HepG2 (cell line): ENCODE measurements around the gene EPB41. TPM values are rescaled to one million over a fixed set of nuclear protein-coding genes. Genes with fewer than 3 reads are reported as not detected.

ENCODE experiments used
- AGO1 ChIP-seq: fragments of 200-400 bp; formaldehyde crosslinking; IDR thresholded peaks from 2 replicates; pipeline ENCODE4 v1.6.1; 2017; ENCODE audit warnings: mild to moderate bottlenecking, low read depth, low read length, moderate library complexity; ENCODE audit not compliant: poor library complexity, severe bottlenecking
- CREB1 ChIP-seq, 2 experiments: fragments of 450-650 bp in 1 of 2; IDR thresholded peaks; 2 replicates each; pipeline ENCODE4 v1.6.1; 2016 to 2017; ENCODE audit warnings: control low read depth in 1 of 2, mild to moderate bottlenecking in 1 of 2, missing compliant biosample characterization in 1 of 2, missing genetic modification characterization in 1 of 2
- GRHL1 ChIP-seq: sonication (generic); formaldehyde crosslinking; conservative IDR thresholded peaks from 2 replicates; pipeline ENCODE4 v1.8.0; 2022; ENCODE audit warnings: missing genetic modification reagents
- GTF2F1 ChIP-seq: fragments of 150-350 bp; IDR thresholded peaks from 2 replicates; pipeline ENCODE4 v1.6.1; 2014; ENCODE audit warnings: low read length
- HMGA1 ChIP-seq: sonication (generic); formaldehyde crosslinking; conservative IDR thresholded peaks from 2 replicates; pipeline ENCODE4 v1.4.0; 2020; ENCODE audit warnings: missing genetic modification reagents
- IKZF1 ChIP-seq: fragments of 450-650 bp; IDR thresholded peaks from 2 replicates; pipeline ENCODE4 v1.7.1; 2016
- MED1 ChIP-seq: sonication (generic); formaldehyde crosslinking; IDR thresholded peaks from 2 replicates; pipeline ENCODE4 v1.4.0; 2020; ENCODE audit warnings: missing genetic modification reagents
- MIER2 ChIP-seq: IDR thresholded peaks from 2 replicates; pipeline ENCODE4 v1.6.1; 2016; ENCODE audit warnings: missing biosample characterization, missing genetic modification reagents
- MLLT10 ChIP-seq: sonication (generic); formaldehyde crosslinking; IDR thresholded peaks from 2 replicates; pipeline ENCODE4 v1.4.0; 2020; ENCODE audit warnings: missing genetic modification reagents
- MNT ChIP-seq: fragments of 450-650 bp; IDR thresholded peaks from 2 replicates; pipeline ENCODE4 v1.6.1; 2016
- NFIB ChIP-seq: sonication (generic); formaldehyde crosslinking; IDR thresholded peaks from 2 replicates; pipeline ENCODE4 v1.9.0; 2021; ENCODE audit warnings: missing genetic modification reagents, mild to moderate bottlenecking, borderline replicate concordance
- NFRKB ChIP-seq: fragments of 450-650 bp; IDR thresholded peaks from 2 replicates; pipeline ENCODE4 v1.6.1; 2017
- PPARG ChIP-seq: conservative IDR thresholded peaks from 2 replicates; pipeline ENCODE4 v1.6.1; 2016; ENCODE audit warnings: missing biosample characterization, missing genetic modification reagents
- PRMT3 ChIP-seq: sonication (generic); formaldehyde crosslinking; IDR thresholded peaks from 2 replicates; pipeline ENCODE4 v1.8.1; 2022; ENCODE audit warnings: low read depth, mild to moderate bottlenecking, moderate library complexity, missing genetic modification reagents, borderline replicate concordance
- RCOR2 ChIP-seq: IDR thresholded peaks from 2 replicates; pipeline ENCODE4 v1.6.1; 2016; ENCODE audit warnings: missing biosample characterization, missing genetic modification reagents
- SRSF1 ChIP-seq: fragments of 200-400 bp; formaldehyde crosslinking; optimal IDR thresholded peaks from 2 replicates; pipeline ENCODE3; 2017; ENCODE audit warnings: mild to moderate bottlenecking, low read depth, low read length, moderate library complexity
- ZBTB20 ChIP-seq: sonication (generic); formaldehyde crosslinking; IDR thresholded peaks from 2 replicates; pipeline ENCODE4 v1.8.1; 2023; ENCODE audit warnings: missing genetic modification reagents, low read depth, mild to moderate bottlenecking, borderline replicate concordance
- ZBTB26 ChIP-seq: IDR thresholded peaks from 2 replicates; pipeline ENCODE4 v1.6.1; 2016; ENCODE audit warnings: missing compliant biosample characterization, missing genetic modification reagents, borderline replicate concordance
- ZEB1 ChIP-seq: IDR thresholded peaks from 2 replicates; pipeline ENCODE4 v1.6.1; 2012; ENCODE audit warnings: mild to moderate bottlenecking, low read depth, inconsistent platforms; ENCODE audit not compliant: insufficient replicate concordance
- ZNF124 ChIP-seq: sonication (generic); formaldehyde crosslinking; IDR thresholded peaks from 2 replicates; pipeline ENCODE4 v1.4.0; 2020; ENCODE audit warnings: missing genetic modification reagents
- ZNF33B ChIP-seq: sonication (generic); formaldehyde crosslinking; IDR thresholded peaks from 2 replicates; pipeline ENCODE4 v1.5.1; 2020; ENCODE audit warnings: mild to moderate bottlenecking, missing genetic modification reagents
- ZNF512B ChIP-seq: sonication (generic); formaldehyde crosslinking; IDR thresholded peaks from 2 replicates; pipeline ENCODE4 v1.5.1; 2020; ENCODE audit warnings: missing genetic modification reagents, mild to moderate bottlenecking, borderline replicate concordance
- ZNF749 ChIP-seq: sonication (generic); formaldehyde crosslinking; IDR thresholded peaks from 2 replicates; pipeline ENCODE4 v1.8.0; 2022; ENCODE audit warnings: mild to moderate bottlenecking, missing genetic modification reagents, moderate library complexity, borderline replicate concordance
- polyA plus RNA-seq, 8 experiments: library from polyadenylated mRNA; depleted of rRNA in 3 of 8; stranded (reverse) in 7 of 8; unstranded in 1 of 8; fragments of >200 nt; fragmentation: Illumina TruSeq in 4 of 8; extraction: Trizol in 4 of 8; gene quantifications; 2 replicates each; pipeline versions ENCODE4 v1.2.1 to v1.2.3, GENCODE V29; 2011 to 2016; ENCODE audit warnings: low read depth in 4 of 8, missing spikeins in 1 of 8, mixed read lengths in 1 of 8; ENCODE audit not compliant: insufficient read depth in 1 of 8
- total RNA-seq, 5 experiments: library from RNA; depleted of rRNA; stranded (reverse); fragments of >200 nt; fragmentation: Illumina TruSeq; extraction: Trizol; gene quantifications; 2 replicates each; pipeline ENCODE4 v1.2.3, GENCODE V29; 2016; ENCODE audit warnings: low read depth in 1 of 5

The EPB41 gene
- total and polyA plus RNA-seq, 2 of the 13 experiments (the other 11 are each of a cell fraction or from before 2014, with no cell fraction given), result 34.5 to 46.7 TPM

GRCh38 chr1:28882009-28882628 is 32.2 kb upstream of the EPB41 start (continued):
- no peak for TF ChIP-seq MLLT10 (CRISPR knock-in tag)
- TF ChIP-seq ZNF124, result no peak
- TF ChIP-seq GTF2F1, result no peak
- TF ChIP-seq HMGA1 (CRISPR knock-in tag), result no peak
- no peak for TF ChIP-seq CREB1 (IDR thresholded peaks at IDR 0.05)
- TF ChIP-seq CREB1 (CRISPR knock-in tag; IDR thresholded peaks at IDR 0.05), result peak; percentile 39; the same call in 1 of the 2 replicates
- TF ChIP-seq NFIB (CRISPR knock-in tag), result no peak
- peak; percentile 58 for TF ChIP-seq ZEB1
- no peak for TF ChIP-seq SRSF1
- TF ChIP-seq NFRKB, result no peak
- TF ChIP-seq ZBTB20, result no peak
- TF ChIP-seq IKZF1, result no peak
- TF ChIP-seq AGO1, result no peak
- peak; percentile 32; the same call in 1 of the 2 replicates for TF ChIP-seq MIER2 (CRISPR knock-in tag)
- no peak for TF ChIP-seq MNT
- TF ChIP-seq ZBTB26, result no peak; the same call in 1 of the 2 replicates
- TF ChIP-seq PPARG (CRISPR knock-in tag), result 0 out of 2 replicates have a peak, but pooled peaks have one; percentile 52
- TF ChIP-seq ZNF512B, result no peak
- no peak for TF ChIP-seq RCOR2 (CRISPR knock-in tag)
- peak; percentile 46; the same call in 1 of the 2 replicates for TF ChIP-seq MED1
- TF ChIP-seq ZNF33B (CRISPR knock-in tag), result no peak
- TF ChIP-seq PRMT3 (CRISPR knock-in tag), result no peak
- TF ChIP-seq GRHL1 (CRISPR knock-in tag), result no peak
- TF ChIP-seq ZNF749 (CRISPR knock-in tag), result no peak
